Measurements from ENCODE around the gene GAK.

Gene GAK

GRCh38 chr4:835148-836002 lies 96.7 kb downstream of the GAK start:
- H3K4me3 ChIP-seq (replicated peaks in 1 of 2; ENCODE audit: low read depth in 2 of 2, low read length in 2 of 2), result no peak overlapping the region
- no peak for DNase-seq (ENCODE audit: low read depth in 2 of 2)
- TF ChIP-seq, protein P1, sequence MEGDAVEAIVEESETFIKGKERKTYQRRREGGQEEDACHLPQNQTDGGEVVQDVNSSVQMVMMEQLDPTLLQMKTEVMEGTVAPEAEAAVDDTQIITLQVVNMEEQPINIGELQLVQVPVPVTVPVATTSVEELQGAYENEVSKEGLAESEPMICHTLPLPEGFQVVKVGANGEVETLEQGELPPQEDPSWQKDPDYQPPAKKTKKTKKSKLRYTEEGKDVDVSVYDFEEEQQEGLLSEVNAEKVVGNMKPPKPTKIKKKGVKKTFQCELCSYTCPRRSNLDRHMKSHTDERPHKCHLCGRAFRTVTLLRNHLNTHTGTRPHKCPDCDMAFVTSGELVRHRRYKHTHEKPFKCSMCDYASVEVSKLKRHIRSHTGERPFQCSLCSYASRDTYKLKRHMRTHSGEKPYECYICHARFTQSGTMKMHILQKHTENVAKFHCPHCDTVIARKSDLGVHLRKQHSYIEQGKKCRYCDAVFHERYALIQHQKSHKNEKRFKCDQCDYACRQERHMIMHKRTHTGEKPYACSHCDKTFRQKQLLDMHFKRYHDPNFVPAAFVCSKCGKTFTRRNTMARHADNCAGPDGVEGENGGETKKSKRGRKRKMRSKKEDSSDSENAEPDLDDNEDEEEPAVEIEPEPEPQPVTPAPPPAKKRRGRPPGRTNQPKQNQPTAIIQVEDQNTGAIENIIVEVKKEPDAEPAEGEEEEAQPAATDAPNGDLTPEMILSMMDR (IDR thresholded peaks at IDR 0.05; ENCODE audit: low read depth, low read length), result no peak

GRCh38 chr4:834368-835147 lies 97.6 kb downstream of the GAK start:
- TF ChIP-seq, protein P1 (IDR thresholded peaks at IDR 0.05; ENCODE audit: low read depth, low read length), result no peak

GRCh38 chr4:833731-834367 lies 98.3 kb downstream of the GAK start:
- H3K4me3 ChIP-seq (replicated peaks in 1 of 2; ENCODE audit: low read depth in 2 of 2, low read length in 2 of 2), result no peak overlapping the region
- TF ChIP-seq, protein P1 (IDR thresholded peaks at IDR 0.05; ENCODE audit: low read depth, low read length), result no peak
- DNase-seq (ENCODE audit: low read depth in 2 of 2), result no peak

More at GRCh38 chr4:834368-835147, 97.6 kb downstream of the GAK start:
- no peak overlapping the region for H3K4me3 ChIP-seq (replicated peaks in 1 of 2; ENCODE audit: low read depth in 2 of 2, low read length in 2 of 2)
- no peak for DNase-seq (ENCODE audit: low read depth in 2 of 2)

- DNase-seq (ENCODE audit: low read depth in 2 of 2), result no peak
- TF ChIP-seq, protein P1 (IDR thresholded peaks at IDR 0.05; ENCODE audit: low read depth, low read length), result no peak
Measured at GRCh38 chr4:833156-833555, 99.0 kb downstream of the GAK start.

DNA sequence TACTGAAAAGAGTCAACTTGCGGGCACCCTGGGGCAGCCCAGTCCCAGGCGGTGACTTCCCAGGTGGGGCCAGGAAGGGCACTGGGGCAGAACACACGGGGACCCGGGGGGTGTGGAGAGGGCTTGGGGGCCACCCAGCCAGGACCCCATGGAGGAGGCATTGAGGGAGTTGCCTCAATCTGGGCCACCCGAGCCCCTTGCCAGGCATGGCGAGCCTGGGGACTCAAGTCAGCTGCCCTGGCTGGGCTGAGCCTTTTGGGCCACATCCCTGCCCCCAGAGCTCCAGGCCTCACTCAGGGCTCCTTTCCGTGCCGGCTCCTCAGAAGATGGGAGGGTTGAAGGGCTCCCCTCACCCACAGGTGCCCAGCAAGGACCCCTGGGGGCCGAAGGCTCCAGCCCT lies 99.6 kb downstream of the GAK start:
- TF ChIP-seq, protein P1 (IDR thresholded peaks at IDR 0.05; ENCODE audit: low read depth, low read length), result no peak
- no peak overlapping the region for H3K4me3 ChIP-seq (replicated peaks in 1 of 2; ENCODE audit: low read depth in 2 of 2, low read length in 2 of 2)
- DNase-seq (ENCODE audit: low read depth in 2 of 2), result no peak

More at GRCh38 chr4:833156-833555, 99.0 kb downstream of the GAK start:
- H3K4me3 ChIP-seq (replicated peaks in 1 of 2; ENCODE audit: low read depth in 2 of 2, low read length in 2 of 2), result no peak overlapping the region

GRCh38 chr4:832108-832507 lies 100.0 kb downstream of the GAK start:
- TF ChIP-seq, protein P1 (IDR thresholded peaks at IDR 0.05; ENCODE audit: low read depth, low read length), result no peak
- H3K4me3 ChIP-seq (replicated peaks in 1 of 2; ENCODE audit: low read depth in 2 of 2, low read length in 2 of 2), result no peak overlapping the region
- DNase-seq (ENCODE audit: low read depth in 2 of 2), result no peak
